Neural progenitor cell (in vitro differentiated cells): Measurements from ENCODE around the gene IBSP.

ENCODE experiments used
- EZH2 ChIP-seq: fragments of 200-600 bp; sonication (generic); IDR thresholded peaks from 2 replicates; pipeline ENCODE4 v1.6.1; 2017; ENCODE audit warnings: antibody characterized with exemption, mild to moderate bottlenecking, moderate library complexity
- TF ChIP-seq, protein P1 (sequence below): fragments of 200-600 bp; sonication (generic); IDR thresholded peaks from 2 replicates; pipeline ENCODE4 v1.5.1; 2017; ENCODE audit warnings: antibody characterized with exemption, mild to moderate bottlenecking

DNA sequence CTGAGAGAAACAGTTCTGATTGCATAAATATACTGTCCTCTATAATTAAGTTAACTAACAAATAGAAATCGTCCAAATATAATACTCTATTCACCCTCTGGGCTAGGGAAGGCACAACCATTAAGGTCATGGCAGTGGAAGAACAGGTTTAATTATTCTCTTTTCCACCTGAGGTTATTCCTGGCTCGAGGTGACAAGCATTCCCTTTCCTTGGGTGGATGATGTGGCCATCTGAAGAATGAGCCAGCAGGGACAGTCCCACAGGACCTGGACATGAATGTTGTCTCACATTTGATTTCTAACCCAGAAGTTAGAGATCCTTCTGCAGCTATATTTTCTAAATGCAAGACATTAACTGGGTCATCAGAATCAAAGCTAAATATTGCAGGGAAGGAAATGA lies 5.5 kb downstream of the IBSP start:
- no peak for TF ChIP-seq EZH2
- TF ChIP-seq, protein P1, sequence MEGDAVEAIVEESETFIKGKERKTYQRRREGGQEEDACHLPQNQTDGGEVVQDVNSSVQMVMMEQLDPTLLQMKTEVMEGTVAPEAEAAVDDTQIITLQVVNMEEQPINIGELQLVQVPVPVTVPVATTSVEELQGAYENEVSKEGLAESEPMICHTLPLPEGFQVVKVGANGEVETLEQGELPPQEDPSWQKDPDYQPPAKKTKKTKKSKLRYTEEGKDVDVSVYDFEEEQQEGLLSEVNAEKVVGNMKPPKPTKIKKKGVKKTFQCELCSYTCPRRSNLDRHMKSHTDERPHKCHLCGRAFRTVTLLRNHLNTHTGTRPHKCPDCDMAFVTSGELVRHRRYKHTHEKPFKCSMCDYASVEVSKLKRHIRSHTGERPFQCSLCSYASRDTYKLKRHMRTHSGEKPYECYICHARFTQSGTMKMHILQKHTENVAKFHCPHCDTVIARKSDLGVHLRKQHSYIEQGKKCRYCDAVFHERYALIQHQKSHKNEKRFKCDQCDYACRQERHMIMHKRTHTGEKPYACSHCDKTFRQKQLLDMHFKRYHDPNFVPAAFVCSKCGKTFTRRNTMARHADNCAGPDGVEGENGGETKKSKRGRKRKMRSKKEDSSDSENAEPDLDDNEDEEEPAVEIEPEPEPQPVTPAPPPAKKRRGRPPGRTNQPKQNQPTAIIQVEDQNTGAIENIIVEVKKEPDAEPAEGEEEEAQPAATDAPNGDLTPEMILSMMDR, result no peak
